OCI-LY7 (cell line): ENCODE data around the gene RPS6KA5. TPM values are rescaled to one million over a fixed set of nuclear protein-coding genes. Genes with fewer than 3 reads are reported as not detected.

Source experiments
- BruUV-seq: library from RNA; stranded (reverse); fragments of 400-500 nt; replicated peaks from 2 replicates; lab custom pipeline; 2021; lab: Mats Ljungman, UMichigan
- CTCF ChIA-PET: fragments of 300-600 bp; sonication (Branson Sonifier 250); formaldehyde crosslinking; loops from one replicate; lab custom pipeline; 2022; ENCODE audit warnings: antibody characterized with exemption; ENCODE audit not compliant: unreplicated experiment; lab: Charles Lee
- POLR2A ChIA-PET: fragments of 300-600 bp; sonication (Branson Sonifier 250); formaldehyde crosslinking; loops from one replicate; lab custom pipeline; 2022; ENCODE audit warnings: antibody characterized with exemption; lab: Charles Lee
- DNase-seq: peaks from one replicate; pipeline ENCODE4 v3.0.0-alpha.2; 2015; ENCODE audit warnings: low spot score
- H2AFZ ChIP-seq: fragments of 200-600 bp; sonication (generic), shearing (Covaris generic); 2 replicates; pipeline ENCODE4 v1.6.1; 2014; ENCODE audit warnings: mild to moderate bottlenecking, antibody characterized with exemption, low read length, moderate library complexity
- H3K27ac ChIP-seq: fragments of 200-600 bp; sonication (generic); 2 replicates; pipeline ENCODE4 v1.5.1; 2014; ENCODE audit warnings: mixed run types, low read depth, mild to moderate bottlenecking, moderate library complexity, low read length, inconsistent platforms; ENCODE audit not compliant: poor library complexity, severe bottlenecking
- H3K36me3 ChIP-seq: fragments of 200-600 bp; sonication (generic); 2 replicates; pipeline ENCODE4 v1.6.1; 2014; ENCODE audit warnings: mild to moderate bottlenecking, antibody characterized with exemption, low read length, moderate library complexity, mixed read lengths; ENCODE audit not compliant: insufficient read depth
- H3K4me1 ChIP-seq: fragments of 200-600 bp; sonication (generic); 2 replicates; pipeline ENCODE4 v1.5.1; 2014; ENCODE audit warnings: mild to moderate bottlenecking, low read length; ENCODE audit not compliant: insufficient read depth, poor library complexity, severe bottlenecking
- H3K4me2 ChIP-seq: fragments of 200-600 bp; sonication (generic); 2 replicates; pipeline ENCODE4 v1.6.1; 2014; ENCODE audit warnings: mild to moderate bottlenecking, low read length
- H3K4me3 ChIP-seq: fragments of 200-600 bp; sonication (generic); 2 replicates; pipeline ENCODE4 v1.5.1; 2014; ENCODE audit warnings: mild to moderate bottlenecking, low read depth, low read length; ENCODE audit not compliant: poor library complexity, severe bottlenecking
- H3K79me2 ChIP-seq: fragments of 200-600 bp; sonication (generic); 2 replicates; pipeline ENCODE4 v1.6.1; 2016; ENCODE audit warnings: low read depth, mild to moderate bottlenecking, low read length, moderate library complexity, mixed read lengths; ENCODE audit not compliant: insufficient read depth
- H3K9me2 ChIP-seq: fragments of 200-600 bp; sonication (generic); 2 replicates; pipeline ENCODE4 v1.6.1; 2016; ENCODE audit warnings: mild to moderate bottlenecking, low read length, mixed read lengths; ENCODE audit not compliant: insufficient read depth
- H3K9me3 ChIP-seq: fragments of 200-600 bp; sonication (generic); 2 replicates; pipeline ENCODE4 v1.6.1; 2014; ENCODE audit warnings: mild to moderate bottlenecking, mixed run types, low read length, mixed read lengths
- H4K20me1 ChIP-seq: fragments of 200-600 bp; sonication (generic); 2 replicates; pipeline ENCODE4 v1.6.1; 2014; ENCODE audit warnings: mild to moderate bottlenecking, antibody characterized with exemption, low read length, moderate library complexity, mixed read lengths; ENCODE audit not compliant: insufficient read depth
- EZH2phosphoT487 ChIP-seq: fragments of 200-600 bp; sonication (generic); IDR thresholded peaks from 2 replicates; pipeline ENCODE4 v1.6.1; 2018; ENCODE audit warnings: low read depth, borderline replicate concordance, mild to moderate bottlenecking, mixed run types, antibody characterized with exemption, low read length, moderate library complexity, mixed read lengths
- intact Hi-C: fragments of 100-400 bp; cut with micrococcal nuclease; formaldehyde crosslinking; loops from one replicate; pipeline ENCODE4 v1.10.0; 2022; ENCODE audit not compliant: unreplicated experiment
- total RNA-seq, 2 experiments: library from RNA; depleted of rRNA in 1 of 2; stranded (reverse); fragments of >200 nt in 1 of 2; shearing (Covaris generic) in 1 of 2; gene quantifications; 2 replicates each; pipeline ENCODE4 v1.2.3, GENCODE V29; 2014 to 2022
- TF ChIP-seq, protein P1 (sequence below): fragments of 200-600 bp; sonication (generic); conservative IDR thresholded peaks from 2 replicates; pipeline ENCODE4 v1.5.1; 2014; ENCODE audit warnings: mild to moderate bottlenecking, antibody characterized with exemption, low read length, moderate library complexity, mixed read lengths

RPS6KA5 gene
- total RNA-seq, 2 experiments from 2014 or later = 9.6 to 12.7 TPM

DNA sequence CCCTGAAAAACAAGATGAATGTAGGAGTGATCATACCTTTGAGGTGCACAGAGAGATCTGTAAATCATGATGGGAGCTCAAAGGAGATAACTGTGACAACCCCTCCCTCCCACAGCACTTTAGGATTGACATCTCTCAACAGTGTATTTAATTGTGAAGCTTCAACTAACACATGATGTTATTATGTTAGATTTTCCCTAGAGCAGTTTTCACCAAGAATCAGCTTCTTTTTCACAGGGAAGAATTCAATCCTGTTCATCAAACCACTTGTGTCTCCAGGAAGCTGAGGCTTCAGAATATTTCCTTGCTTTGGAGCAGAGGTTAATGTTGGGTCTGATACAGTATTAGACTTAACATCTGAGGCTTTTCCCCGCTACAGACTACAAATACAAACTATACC lies 11.8 kb downstream of the RPS6KA5 start:
- Histone ChIP-seq H3K36me3 (no peaks in the 10 kb centered on the region), H3K9me2 (no peaks in the 10 kb centered on the region), H3K4me2 (peak overlapping the region; percentile 12; the same call in 1 of the 2 replicates), H3K79me2 (peaks cover 14% of the 10 kb centered on the region; the same call in 1 of the 2 replicates), H3K27ac (no peak overlapping the region), H2AFZ (no peak overlapping the region; the same call in 1 of the 2 replicates), H3K4me1 (peaks cover 36% of the 10 kb centered on the region), H3K9me3 (no peaks in the 10 kb centered on the region), H4K20me1 (no peaks in the 10 kb centered on the region), H3K4me3 (no peak overlapping the region)
- POLR2A ChIA-PET = interaction anchor here (0.6 to 1.3 kb wide), 5 partner anchors 10 to 178 kb away, joined by 3 to 4 read pairs (median 4); partner anchors contain the start of gene RPS6KA5
- BruUV-seq = no TSS peak
- TF ChIP-seq EZH2phosphoT487 = no peak
- TF ChIP-seq, protein P1, sequence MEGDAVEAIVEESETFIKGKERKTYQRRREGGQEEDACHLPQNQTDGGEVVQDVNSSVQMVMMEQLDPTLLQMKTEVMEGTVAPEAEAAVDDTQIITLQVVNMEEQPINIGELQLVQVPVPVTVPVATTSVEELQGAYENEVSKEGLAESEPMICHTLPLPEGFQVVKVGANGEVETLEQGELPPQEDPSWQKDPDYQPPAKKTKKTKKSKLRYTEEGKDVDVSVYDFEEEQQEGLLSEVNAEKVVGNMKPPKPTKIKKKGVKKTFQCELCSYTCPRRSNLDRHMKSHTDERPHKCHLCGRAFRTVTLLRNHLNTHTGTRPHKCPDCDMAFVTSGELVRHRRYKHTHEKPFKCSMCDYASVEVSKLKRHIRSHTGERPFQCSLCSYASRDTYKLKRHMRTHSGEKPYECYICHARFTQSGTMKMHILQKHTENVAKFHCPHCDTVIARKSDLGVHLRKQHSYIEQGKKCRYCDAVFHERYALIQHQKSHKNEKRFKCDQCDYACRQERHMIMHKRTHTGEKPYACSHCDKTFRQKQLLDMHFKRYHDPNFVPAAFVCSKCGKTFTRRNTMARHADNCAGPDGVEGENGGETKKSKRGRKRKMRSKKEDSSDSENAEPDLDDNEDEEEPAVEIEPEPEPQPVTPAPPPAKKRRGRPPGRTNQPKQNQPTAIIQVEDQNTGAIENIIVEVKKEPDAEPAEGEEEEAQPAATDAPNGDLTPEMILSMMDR = no peak
- no peak for DNase-seq
- intact Hi-C loops = no loop called here
- CTCF ChIA-PET = no interaction called here

DNA sequence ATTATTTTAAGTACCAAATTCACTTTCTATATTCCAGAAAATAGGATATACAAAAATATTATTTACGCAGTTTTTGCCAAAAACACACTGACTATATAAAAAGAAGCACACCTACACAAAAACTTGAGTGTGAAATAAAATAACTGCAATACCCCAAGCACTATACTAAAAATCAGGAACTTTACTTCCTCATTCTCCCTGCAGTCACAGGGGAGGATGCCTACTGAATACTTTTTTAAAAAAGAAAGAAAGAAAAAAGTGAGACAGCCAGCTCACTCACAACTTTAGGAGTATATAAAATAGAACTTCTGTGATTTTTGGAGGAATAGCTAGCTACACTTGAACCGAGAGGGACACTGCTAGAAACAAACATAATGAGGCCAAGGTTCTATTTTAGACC lies 12.2 kb downstream of the RPS6KA5 start:
- H3K4me1 ChIP-seq = peaks cover 36% of the 10 kb centered on the region
- H3K4me3 ChIP-seq = no peak overlapping the region
- H3K79me2 ChIP-seq = peaks cover 12% of the 10 kb centered on the region; the same call in 1 of the 2 replicates
- CTCF ChIA-PET = no interaction called here
- TF ChIP-seq, protein P1 = no peak
- TF ChIP-seq EZH2phosphoT487 = no peak
- peak overlapping the region; percentile 12; the same call in 1 of the 2 replicates for H3K4me2 ChIP-seq
- no peaks in the 10 kb centered on the region for H3K9me3 ChIP-seq
- H3K9me2 ChIP-seq = no peaks in the 10 kb centered on the region
- no TSS peak for BruUV-seq
- intact Hi-C loops = no loop called here
- POLR2A ChIA-PET = interaction anchor here (0.7 to 1.3 kb wide), 5 partner anchors 11 to 67 kb away, joined by 3 to 4 read pairs (median 4); partner anchors contain the start of gene RPS6KA5
- no peaks in the 10 kb centered on the region for H4K20me1 ChIP-seq
- no peak overlapping the region; the same call in 1 of the 2 replicates for H2AFZ ChIP-seq
- no peak for DNase-seq
- no peaks in the 10 kb centered on the region for H3K36me3 ChIP-seq
- no peak overlapping the region for H3K27ac ChIP-seq

DNA sequence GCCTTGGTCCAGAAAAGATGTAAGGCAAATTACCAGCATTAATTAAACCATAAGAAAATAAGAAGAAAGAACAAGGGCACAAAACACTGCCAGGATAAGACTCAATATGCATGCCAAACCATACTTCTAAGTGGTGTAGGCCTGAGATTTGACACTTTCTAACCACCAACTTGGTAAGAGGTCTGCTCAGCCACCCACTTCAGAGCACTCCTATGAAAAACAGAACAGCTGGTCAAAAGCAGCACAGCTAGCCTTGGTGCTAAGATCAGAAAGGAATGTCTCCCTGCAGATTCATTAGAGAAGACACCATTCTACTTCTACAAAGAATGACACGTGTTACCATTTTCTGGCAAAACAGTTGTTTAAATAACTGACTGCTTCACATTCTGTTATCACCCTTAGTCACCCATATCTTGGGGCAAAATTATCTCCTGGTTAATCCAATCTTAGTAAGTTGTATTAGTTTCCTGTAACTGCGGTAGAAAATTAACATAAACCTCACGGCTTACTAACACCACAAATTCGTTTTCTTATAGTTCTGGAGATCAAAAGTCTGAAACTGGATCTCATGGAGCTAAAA lies 13.2 kb downstream of the RPS6KA5 start:
- peak overlapping the region; percentile 28; the same call in 1 of the 2 replicates for H2AFZ ChIP-seq
- ChIA-PET CTCF (no interaction called here), POLR2A (interaction anchor here (0.7 to 1.3 kb wide), 2 partner anchors 12 to 15 kb away, joined by 3 to 4 read pairs; no protein-coding TSS in a partner anchor)
- H3K4me1 ChIP-seq = peaks cover 36% of the 10 kb centered on the region
- H3K27ac ChIP-seq = no peak overlapping the region
- peak overlapping the region; percentile 4 for H3K4me3 ChIP-seq
- no peaks in the 10 kb centered on the region for H3K36me3 ChIP-seq
- DNase-seq = peak; percentile 18
- no peaks in the 10 kb centered on the region for H3K9me2 ChIP-seq
- peaks cover 12% of the 10 kb centered on the region; the same call in 1 of the 2 replicates for H3K79me2 ChIP-seq
- intact Hi-C loops = no loop called here
- no peaks in the 10 kb centered on the region for H4K20me1 ChIP-seq
- BruUV-seq = no TSS peak
- H3K9me3 ChIP-seq = no peaks in the 10 kb centered on the region
- TF ChIP-seq, protein P1 = no peak
- no peak for TF ChIP-seq EZH2phosphoT487
- H3K4me2 ChIP-seq = peak overlapping the region; percentile 40
